HG03066 (cell line): ENCODE data around the gene SLC10A2.
"Not testable (repeated sequence)": the region's sequence is repeated elsewhere in the genome, so short reads cannot be mapped to it uniquely, and the experiment has no call there.

ENCODE experiments used
- ATAC-seq: cut with Tn5 transposase; IDR thresholded peaks from one replicate; pipeline ENCODE4 v1.9.1; 2021; ENCODE audit warnings: low read depth; ENCODE audit not compliant: unreplicated experiment

Gene SLC10A2, protein sequence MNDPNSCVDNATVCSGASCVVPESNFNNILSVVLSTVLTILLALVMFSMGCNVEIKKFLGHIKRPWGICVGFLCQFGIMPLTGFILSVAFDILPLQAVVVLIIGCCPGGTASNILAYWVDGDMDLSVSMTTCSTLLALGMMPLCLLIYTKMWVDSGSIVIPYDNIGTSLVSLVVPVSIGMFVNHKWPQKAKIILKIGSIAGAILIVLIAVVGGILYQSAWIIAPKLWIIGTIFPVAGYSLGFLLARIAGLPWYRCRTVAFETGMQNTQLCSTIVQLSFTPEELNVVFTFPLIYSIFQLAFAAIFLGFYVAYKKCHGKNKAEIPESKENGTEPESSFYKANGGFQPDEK

DNA sequence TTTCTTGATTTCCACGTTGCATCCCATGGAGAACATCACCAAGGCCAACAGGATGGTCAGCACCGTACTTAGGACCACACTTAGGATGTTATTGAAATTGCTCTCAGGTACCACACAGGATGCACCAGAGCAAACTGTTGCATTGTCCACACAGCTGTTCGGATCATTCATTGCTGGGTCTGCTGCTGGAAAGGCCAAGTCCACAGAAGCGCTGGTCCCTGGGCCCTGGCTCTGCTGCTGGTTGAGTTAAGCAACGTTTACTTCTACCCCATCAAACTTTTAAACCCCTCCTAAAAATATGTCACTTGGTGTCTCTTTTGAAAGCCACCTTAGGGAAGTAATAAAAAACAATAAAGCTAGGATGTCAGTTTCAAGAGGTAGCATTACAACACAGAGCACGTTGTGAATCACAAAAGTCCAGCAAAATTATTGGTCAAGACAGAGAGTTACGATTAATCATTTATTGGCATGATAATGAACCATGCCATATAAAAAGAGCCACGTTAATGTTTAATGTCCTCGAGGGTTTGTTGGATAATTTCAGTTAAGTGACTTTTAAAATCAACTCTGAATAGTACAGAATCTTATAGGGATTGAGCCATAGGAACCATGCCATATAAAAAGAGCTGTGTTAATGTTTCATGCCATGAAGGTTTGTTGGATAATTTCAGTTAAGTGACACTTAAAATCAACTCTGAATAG lies at the start of gene SLC10A2:
Gene SLC10A2 (minus strand): TSS at position 339 of the 702 bp plus-strand sequence. CDS start 168 bp downstream, at position 171.
- no peak for ATAC-seq

DNA sequence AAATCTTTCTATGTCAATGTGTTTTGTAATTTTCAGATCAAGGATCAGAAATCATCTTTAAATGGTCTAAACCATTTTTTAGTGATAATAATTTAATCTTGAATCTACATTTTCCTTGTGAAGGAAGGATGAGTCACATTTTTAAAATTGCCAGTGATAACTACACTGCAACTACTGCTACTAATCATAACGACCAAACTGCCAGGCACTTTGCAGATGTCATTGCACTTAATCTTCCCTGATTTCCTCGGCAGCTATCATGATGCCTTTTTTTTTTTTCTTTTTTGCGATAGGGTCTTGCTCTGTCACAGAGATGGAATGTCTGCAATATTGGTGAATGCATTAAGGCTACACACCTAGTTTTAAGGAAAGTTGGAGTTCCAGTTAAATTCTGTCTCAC lies 41.4 kb upstream of the SLC10A2 start:
- ATAC-seq = no peak

DNA sequence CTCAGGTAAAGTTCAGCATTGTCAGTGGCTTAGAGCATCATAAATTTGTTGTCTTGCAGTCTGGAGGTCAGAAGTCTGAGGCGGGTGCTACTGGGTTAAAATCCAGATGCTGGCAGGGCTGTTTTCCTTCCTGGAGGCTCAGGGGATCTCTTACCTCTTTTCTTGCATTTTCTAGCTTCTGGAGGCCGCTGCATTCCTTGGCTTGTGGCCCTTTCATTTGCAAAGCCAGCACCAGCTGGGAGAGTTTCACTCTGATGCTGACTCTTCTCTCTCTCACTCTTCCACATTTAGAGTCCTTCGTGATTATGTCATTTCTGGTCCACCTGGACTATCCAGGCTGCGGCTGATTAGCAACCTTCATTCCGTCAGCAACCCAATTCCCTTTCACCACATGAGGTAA lies 38.1 kb upstream of the SLC10A2 start:
- no peak for ATAC-seq

DNA sequence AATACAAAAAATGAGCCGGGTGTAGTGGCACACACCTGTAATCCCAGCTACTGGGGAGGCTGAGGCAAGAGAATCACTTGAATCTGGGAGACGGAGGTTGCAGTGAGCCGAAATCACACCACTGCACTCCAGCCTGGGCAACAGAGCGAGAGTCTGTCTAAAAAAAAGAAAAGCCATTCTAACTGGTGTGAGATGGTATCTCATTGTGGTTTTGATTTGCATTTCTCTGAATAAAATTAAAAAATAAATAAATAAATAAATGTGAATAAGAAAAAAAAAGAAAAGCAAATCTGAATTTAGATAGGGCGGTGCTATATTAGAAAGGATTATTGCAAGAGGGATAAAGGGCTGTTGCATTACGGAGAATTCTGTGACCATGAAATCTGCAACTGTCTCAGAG lies 37.2 kb upstream of the SLC10A2 start:
- not testable (repeated sequence) for ATAC-seq

DNA sequence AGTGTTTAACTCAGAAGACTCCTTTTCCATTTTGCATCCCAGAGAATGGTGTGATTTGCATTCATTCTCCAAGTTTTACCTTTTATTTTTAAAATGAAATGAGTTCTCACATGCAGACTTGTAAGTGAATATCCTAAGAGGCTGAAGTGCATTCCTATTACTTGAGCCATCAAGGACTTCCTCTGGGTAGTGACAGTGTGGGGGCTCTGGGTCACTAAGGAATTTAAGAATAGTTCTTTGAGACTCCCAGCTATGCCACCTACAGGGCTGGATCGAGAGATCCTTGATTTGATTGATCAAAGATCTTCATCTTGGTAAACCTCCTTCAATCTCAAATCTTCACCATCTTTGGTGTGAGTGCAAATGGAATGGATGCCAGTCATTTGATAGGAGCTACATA lies 36.3 kb upstream of the SLC10A2 start:
- no peak for ATAC-seq

DNA sequence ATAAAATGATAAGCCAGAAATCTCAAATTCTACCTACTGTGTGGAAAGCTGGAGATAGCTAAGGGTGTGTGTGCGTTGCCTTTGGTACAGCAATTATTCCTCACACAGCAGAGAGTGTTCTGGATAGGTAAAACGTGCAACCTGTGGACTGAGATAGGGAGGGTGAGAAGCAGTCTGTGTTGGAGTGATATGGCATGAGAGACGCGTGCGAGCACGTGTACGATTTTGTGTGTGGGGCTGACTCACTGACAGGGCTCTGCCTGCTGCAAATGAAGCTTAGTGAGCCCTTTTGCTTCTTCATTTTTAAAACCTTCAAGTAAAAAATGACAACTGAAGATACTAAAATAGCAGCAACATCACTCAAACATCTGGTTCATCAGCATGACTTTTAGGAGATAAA lies 35.7 kb upstream of the SLC10A2 start:
- no peak for ATAC-seq

DNA sequence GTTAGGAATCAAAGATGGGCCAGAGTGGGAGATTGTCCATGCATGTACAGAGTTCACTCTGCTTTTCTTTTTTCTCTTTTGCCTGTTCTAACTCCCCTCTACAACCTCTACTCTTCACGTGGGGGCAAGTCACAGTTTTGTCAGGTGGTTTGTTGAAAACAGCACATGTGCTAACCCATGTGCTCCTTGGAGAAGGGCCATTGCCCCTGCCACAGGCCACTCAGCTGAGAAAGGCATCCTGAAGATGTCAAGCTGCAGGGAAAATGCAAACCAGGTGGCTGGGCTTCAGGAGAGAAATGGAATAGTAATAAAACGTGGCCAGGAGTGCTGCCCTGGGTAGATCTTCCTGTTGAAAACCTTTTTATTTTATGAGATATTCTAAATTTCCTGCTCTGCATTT lies 35.3 kb upstream of the SLC10A2 start:
- ATAC-seq = no peak

DNA sequence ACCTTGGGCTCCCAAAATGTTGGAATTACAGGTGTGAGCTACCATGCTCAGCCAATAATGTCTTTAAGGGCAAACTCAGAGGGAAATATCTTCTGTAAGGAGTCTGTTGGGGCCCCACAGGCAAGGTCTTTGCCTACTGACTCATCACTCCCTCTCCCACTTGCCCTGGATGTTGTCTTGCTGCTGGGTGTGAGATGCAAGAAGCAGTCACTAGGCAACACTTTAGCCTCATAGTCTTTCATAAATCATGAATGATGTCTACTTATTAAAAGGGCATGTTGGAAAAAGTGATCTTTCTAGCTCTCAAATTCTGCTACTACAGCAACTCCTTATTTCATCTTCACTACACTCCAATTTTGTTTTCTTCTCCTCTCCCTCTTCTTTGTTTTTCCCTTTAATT lies 34.6 kb upstream of the SLC10A2 start:
- ATAC-seq = no peak

DNA sequence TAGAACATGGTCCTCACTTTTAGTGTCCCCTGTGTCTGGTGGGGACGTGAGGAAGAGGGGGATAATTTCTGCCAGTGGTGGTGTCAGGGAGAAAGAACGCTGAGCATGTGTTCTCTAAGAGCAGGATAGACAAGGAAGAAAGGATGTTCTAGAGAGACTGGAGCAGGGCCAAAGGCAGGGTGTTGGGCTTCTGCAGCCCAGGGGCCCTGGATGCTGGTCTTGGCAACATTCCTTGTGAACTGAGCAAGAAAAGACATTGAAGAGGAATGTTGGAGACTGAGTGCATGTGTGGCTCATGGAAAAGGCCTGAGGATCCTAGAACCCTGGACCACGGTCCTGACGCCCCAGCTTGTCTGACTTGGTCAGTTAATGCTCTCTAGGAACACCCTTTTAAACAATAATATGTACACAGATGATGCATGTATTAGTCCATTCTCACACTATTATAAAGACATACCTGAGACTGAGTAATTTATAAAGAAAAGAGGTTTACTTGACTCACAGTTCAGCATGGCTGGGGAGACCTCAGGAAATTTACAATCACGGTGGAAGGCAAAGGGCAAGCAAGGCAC lies 33.6 kb upstream of the SLC10A2 start:
- no peak for ATAC-seq

DNA sequence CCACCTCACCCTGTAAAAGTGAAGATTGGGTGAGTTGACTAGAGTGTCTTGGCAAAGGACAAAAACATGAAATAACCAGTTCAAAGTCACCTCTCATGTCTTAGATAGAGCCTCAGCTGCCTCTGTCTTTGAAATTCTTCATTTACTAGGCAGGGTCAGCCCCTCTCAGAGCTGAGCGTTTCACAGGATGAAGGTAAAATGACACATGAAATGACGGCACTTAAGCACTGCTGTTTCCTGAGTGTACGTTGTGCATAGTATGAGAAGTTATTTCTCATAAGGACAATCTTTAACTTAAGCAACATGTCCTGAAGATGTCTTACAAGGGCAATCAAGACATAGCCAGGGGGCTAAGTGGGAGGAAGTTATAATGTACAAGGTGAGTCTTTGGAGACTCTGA lies 32.3 kb upstream of the SLC10A2 start:
- ATAC-seq = no peak

DNA sequence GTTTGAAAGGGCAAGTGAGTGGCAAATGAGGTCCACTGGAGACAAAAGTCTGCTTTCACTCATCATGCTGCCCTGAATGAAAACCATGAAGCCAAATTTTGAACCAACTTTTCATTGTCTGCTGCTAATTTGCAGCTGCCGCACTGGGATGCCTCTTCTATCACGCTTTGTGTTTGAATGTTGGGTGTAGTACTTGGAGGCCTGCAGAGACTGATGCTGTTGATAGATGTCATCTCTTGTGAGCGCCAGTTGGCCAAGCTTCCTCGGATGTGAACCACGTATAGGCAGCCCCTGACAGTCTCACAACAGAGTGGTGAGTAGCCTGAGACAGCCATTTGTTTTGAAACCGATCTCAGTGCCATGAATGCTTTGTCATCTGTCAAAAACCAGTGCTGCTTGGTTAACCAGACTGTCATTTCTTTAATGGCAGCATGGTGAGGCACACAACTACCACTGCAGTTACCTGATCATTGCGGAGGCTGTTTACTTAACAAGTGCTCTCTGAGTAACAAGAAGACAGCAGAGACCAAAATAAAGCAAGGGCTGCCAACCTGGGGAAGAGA lies 31.2 kb upstream of the SLC10A2 start:
- ATAC-seq = no peak

DNA sequence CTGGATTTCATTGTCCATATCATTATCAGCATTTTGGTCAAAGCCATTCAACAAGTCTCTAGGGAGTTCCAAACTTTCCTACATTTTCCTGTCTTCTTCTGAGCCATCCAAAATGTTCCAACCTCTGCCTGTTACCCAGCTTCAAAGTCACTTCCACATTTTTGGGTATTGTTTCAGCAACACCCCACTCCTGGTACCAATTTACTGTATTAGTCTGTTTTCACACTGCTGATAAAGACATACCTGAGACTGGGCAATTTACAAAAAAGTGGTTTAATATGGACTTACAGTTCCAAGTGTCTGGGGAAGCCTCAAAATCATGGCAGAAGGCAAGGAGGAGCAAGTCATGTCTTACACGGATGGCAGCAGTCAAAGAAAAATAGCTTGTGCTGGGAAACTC lies 27.4 kb upstream of the SLC10A2 start:
- not testable (repeated sequence) for ATAC-seq

DNA sequence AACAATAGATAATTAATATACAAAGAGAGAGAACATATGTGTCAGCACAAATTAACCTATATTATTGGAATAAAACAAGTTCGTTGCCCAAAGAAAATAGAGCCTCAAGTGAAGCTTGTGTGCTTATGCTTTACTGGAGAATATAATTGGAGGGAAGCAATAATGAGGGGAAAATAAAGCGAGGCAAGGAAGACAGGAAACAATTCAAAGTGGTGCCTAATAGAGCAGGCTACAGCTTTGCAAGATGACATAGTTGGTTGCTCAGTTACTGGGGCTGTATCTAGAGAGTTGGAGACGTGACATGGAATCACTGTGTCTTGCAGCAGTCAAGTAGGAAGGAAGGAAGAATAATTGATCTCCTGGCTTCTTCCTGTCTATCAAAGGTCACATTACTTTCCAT lies 21.1 kb upstream of the SLC10A2 start:
- ATAC-seq = no peak

DNA sequence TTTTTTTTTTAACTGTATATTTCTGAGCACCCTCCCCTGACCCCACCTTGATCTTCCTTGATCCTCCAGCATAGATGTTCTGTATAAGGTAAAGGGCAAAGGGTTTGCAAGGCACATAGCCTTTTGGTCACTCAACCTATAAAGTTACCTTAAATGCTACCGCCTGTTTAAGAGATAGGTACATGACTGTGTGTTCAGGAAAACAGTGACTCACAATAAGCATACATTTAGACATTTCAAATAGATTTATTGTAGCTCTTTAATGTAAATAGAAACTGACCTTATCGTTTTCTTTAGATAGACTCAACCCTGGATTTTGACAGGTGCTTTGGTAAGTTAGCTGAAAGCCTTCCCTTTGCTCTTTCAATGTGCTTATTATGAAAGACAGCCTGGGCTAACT lies 15.2 kb upstream of the SLC10A2 start:
- ATAC-seq = no peak

DNA sequence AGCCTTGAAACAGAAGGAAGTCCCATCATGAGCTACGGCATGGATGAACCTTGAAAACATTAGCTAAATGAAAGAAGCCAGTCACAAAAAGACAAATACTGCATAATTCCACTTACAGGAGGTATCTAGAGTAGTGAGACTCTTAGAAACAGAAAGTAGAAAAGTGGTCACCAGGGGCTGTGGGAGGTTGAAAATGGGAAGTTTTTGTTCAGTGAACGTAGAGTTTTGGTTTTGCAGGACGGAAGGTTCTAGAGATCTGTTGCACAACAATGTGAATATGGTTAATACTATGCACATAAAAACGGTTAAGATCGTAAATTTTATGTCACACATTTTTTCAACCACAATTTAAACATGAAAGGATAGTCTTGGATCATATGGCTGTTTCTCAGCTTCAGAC lies 11.9 kb upstream of the SLC10A2 start:
- ATAC-seq = peak; percentile 96

DNA sequence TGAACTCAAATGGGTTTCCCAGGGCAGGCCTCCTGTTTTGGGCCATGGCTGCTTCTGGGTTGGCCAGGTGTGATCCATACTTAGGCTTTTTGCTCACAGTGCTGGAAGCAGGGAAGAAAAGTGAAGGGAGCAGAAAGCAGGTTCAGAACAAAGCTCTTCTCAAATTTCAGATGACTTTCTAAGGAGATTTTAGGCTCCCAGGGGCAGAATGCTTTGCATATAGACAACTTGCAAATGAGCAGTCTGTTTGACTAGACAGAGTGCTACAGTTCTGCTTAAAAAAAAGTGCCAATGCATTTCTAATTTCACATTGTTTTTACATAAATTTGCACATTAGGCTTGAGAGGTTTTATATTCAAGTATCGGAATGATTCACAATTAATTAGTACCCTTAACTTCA lies 2.6 kb upstream of the SLC10A2 start:
- ATAC-seq = no peak

DNA sequence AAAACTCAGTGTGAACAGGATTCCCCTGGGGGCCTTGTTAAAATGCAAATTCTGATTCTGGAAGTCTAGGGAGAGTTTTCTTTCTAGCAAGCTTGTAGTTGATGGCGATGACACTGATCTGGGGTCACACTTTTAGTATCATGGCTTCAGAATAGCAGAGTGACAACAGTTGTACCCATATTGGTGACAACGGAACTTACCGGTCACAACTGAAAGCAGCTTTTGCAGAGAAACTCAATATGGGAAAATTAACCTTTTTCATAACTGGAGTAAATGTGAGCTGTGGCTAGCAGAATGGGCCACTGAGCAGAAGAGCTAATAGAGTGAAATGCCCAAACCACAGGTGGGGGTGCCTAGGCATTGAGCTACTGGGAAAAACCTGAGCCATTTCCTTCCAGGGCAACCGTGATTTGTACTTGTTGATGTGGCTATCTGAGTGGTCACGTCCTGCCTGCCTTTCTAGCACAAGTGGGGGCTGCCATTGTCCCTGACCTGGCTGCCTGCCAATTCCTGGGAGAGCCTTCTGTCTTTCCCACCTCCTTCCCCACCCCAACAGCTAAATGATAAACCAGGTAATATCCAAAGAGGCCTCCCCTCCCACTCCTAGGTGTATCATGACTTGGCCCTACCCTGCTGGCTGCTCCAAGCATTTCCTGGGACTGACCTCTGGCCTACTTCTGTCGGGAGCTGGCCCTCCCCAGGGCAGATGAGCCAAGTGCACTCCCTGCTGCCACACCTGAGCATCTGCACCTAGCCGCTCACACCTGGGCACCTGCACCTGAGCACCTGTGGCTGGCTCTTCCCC lies 1.7 kb upstream of the SLC10A2 start:
- no peak for ATAC-seq

DNA sequence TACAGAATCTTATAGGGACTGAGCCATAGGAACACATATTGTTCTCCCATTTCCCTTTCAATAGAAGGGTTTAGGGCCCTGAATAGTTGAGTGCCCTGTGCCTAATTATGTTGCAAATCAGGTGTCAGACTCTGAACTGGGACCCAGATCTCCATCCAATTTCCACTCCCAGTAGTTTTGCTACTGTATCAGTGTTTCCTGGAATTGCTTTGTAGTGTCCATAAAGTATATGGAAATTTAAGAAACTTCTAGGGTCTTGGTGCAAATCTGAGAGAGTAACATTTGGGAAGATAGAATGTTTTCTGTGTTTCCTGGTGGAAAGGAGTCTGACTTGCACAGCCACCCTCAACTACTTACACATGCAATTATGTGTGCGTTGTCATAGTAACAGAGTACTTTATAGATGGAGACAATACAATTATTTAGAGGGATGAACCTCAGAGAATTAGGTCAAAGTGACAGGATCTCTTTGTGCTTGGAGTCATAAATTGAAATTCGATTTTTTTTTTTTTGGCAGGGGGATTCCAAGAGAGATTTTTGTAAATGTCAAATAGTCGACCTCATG lies 646 bp upstream of the SLC10A2 start:
- no peak for ATAC-seq

DNA sequence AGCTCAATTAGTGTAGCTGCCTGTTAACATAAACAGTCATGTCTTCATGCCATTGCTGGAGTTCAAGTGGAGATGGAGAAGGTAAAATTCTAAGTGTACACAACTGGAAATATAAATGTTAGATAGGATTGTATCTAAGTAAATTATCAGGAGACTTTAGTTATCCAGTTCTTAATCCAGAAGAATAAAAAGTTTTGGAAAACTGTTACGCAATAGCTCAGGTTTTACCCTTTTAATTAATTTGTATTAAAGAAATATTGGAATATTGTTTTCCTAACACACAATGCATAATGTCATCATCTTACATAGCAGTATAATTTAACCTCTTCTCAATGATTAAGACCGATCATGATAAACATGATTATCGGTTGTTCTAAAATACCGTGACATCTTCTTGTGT lies 2.8 kb downstream of the SLC10A2 start:
- ATAC-seq = no peak

DNA sequence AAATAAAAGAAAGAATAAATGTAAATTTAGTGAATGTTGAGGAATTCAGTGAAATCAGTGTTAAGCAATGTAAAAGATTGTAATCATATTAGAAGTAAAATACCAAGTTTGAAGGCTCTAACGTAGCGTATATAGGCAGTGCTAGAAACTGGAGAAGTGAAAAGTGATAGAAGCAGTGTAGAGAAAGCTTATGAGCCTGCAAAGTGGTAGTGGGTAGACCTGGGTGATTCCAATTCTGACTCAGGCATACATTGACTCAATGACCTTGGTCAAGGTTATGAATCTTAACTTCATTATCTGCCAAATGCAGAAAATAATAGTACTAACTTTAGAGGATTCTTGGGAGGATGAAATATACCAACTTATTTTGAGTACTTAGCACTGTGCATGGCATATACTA lies 4.1 kb downstream of the SLC10A2 start:
- ATAC-seq = no peak
